ENCODE measurements around the gene NEUROD6.

DNA sequence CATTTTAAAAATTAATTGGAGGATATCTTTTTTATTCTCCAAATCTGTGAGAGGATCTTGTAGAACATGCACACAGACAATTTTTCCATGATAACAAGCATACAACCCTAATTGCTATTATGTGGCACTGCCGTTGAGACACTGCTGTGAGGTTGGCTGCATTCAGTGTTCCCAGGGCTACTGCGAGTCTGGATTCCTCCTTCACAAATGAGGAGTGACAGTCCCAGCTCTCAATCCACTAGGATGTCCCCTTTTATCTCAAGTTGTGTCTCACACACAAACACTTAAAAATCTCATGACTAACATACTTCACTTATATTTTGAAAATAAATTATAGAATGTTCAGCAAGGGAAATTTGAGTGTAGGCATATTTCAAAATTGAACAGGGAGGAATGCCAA is 14.1 kb downstream of the NEUROD6 start:
- TF ChIP-seq, protein P1, sequence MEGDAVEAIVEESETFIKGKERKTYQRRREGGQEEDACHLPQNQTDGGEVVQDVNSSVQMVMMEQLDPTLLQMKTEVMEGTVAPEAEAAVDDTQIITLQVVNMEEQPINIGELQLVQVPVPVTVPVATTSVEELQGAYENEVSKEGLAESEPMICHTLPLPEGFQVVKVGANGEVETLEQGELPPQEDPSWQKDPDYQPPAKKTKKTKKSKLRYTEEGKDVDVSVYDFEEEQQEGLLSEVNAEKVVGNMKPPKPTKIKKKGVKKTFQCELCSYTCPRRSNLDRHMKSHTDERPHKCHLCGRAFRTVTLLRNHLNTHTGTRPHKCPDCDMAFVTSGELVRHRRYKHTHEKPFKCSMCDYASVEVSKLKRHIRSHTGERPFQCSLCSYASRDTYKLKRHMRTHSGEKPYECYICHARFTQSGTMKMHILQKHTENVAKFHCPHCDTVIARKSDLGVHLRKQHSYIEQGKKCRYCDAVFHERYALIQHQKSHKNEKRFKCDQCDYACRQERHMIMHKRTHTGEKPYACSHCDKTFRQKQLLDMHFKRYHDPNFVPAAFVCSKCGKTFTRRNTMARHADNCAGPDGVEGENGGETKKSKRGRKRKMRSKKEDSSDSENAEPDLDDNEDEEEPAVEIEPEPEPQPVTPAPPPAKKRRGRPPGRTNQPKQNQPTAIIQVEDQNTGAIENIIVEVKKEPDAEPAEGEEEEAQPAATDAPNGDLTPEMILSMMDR (IDR thresholded peaks at IDR 0.05), result no peak
- no peak for TF ChIP-seq POLR2A (IDR thresholded peaks at IDR 0.05; ENCODE audit: low read depth)
